Measurements from ENCODE around the gene ANKH. TPM values are rescaled to one million over a fixed set of nuclear protein-coding genes. Genes with fewer than 3 reads are reported as not detected.
A peak's percentile ranks its signal among the peaks of the same experiment; 100 is the strongest.

The ANKH gene
- total RNA-seq, 2 donors from 2014 or later: 76.5 to 106 TPM

GRCh38 chr5:14745753-14746152, 125.8 kb downstream of the ANKH start:
- DNase-seq (ENCODE audit: low spot score): no peak
- no peak for TF ChIP-seq POLR2AphosphoS5 (IDR thresholded peaks at IDR 0.05)
- no peak for TF ChIP-seq CTCF (IDR thresholded peaks at IDR 0.05)
- TF ChIP-seq POLR2A (IDR thresholded peaks at IDR 0.05): no peak
- Histone ChIP-seq H3K27me3 (replicated peaks; ENCODE audit: insufficient read depth) (no peaks in the 10 kb centered on the region), H3K9me3 (no peaks in the 10 kb centered on the region), H3K4me3 (no peak overlapping the region), H3K4me1 (replicated peaks) (peaks cover 17% of the 10 kb centered on the region), H3K36me3 (no peaks in the 10 kb centered on the region), H3K27ac (peak overlapping the region in 1 of 2 donors; percentile 57)
- intact Hi-C loops (cut with DNase I): loop anchor here (5.0 kb wide), 1 partner anchor 127 kb away; the partner anchor contains the start of gene ANKH
- WGBS: 98% methylated on average over 14 of the region's 14 CpGs

GRCh38 chr5:14745188-14745563, 126.4 kb downstream of the ANKH start:
- intact Hi-C loops (cut with DNase I): loop anchor here (5.0 kb wide), 1 partner anchor 127 kb away; the partner anchor contains the start of gene ANKH
- no peaks in the 10 kb centered on the region for H3K36me3 ChIP-seq
- H3K4me3 ChIP-seq: no peak overlapping the region
- TF ChIP-seq CTCF (IDR thresholded peaks at IDR 0.05) (no peak), POLR2A (IDR thresholded peaks at IDR 0.05) (no peak), POLR2AphosphoS5 (IDR thresholded peaks at IDR 0.05) (no peak)
- 84% methylated on average over 5 of the region's 5 CpGs for whole genome bisulfite sequencing
- H3K4me1 ChIP-seq (replicated peaks): peaks cover 17% of the 10 kb centered on the region
- no peaks in the 10 kb centered on the region for H3K9me3 ChIP-seq
- peak overlapping the region; percentile 57 to 62 for H3K27ac ChIP-seq
- no peak for DNase-seq (ENCODE audit: low spot score)
- H3K27me3 ChIP-seq (replicated peaks; ENCODE audit: insufficient read depth): no peaks in the 10 kb centered on the region

GRCh38 chr5:14744296-14745187, 127.0 kb downstream of the ANKH start:
- intact Hi-C loops (cut with DNase I): loop anchor here (5.0 kb wide), 1 partner anchor 128 kb away; the partner anchor contains the start of gene ANKH
- H3K4me3 ChIP-seq: no peak overlapping the region
- peaks cover 17% of the 10 kb centered on the region for H3K4me1 ChIP-seq (replicated peaks)
- no peaks in the 10 kb centered on the region for H3K9me3 ChIP-seq
- no peaks in the 10 kb centered on the region for H3K27me3 ChIP-seq (replicated peaks; ENCODE audit: insufficient read depth)
- no peak for DNase-seq (ENCODE audit: low spot score)
- H3K36me3 ChIP-seq: peaks cover 0 to under 1% of the 10 kb centered on the region in 2 donors
- TF ChIP-seq POLR2A (IDR thresholded peaks at IDR 0.05): no peak
- no peak for TF ChIP-seq CTCF (IDR thresholded peaks at IDR 0.05)
- TF ChIP-seq POLR2AphosphoS5 (IDR thresholded peaks at IDR 0.05): no peak
- WGBS: 75% methylated on average over 14 of the region's 14 CpGs
- peak overlapping the region; percentile 57 to 62 for H3K27ac ChIP-seq

GRCh38 chr5:14743601-14744295, 127.8 kb downstream of the ANKH start:
- intact Hi-C loops (cut with DNase I): no loop called here
- 19% methylated on average over 6 of the region's 6 CpGs for WGBS
- peaks cover 17% of the 10 kb centered on the region for H3K4me1 ChIP-seq (replicated peaks)
- no peaks in the 10 kb centered on the region for H3K27me3 ChIP-seq (replicated peaks; ENCODE audit: insufficient read depth)
- peaks cover 0 to 4% of the 10 kb centered on the region in 2 donors for H3K36me3 ChIP-seq
- peak; percentile 40 for DNase-seq (ENCODE audit: low spot score)
- no peaks in the 10 kb centered on the region for H3K9me3 ChIP-seq
- TF ChIP-seq POLR2AphosphoS5 (IDR thresholded peaks at IDR 0.05): peak; percentile 78
- TF ChIP-seq CTCF (IDR thresholded peaks at IDR 0.05): no peak
- no peak overlapping the region for H3K4me3 ChIP-seq
- H3K27ac ChIP-seq: peak overlapping the region; percentile 57 to 62

All from prostate gland (tissue), 2 donors.